HEK293T (cell line): ENCODE results near the gene RAB7B.

Source experiments
- ARNT ChIP-seq: fragments of 450-650 bp; IDR thresholded peaks from 2 replicates; pipeline ENCODE4 v1.6.1; 2017; ENCODE audit warnings: mild to moderate bottlenecking
- BHLHE40 ChIP-seq: fragments of 450-650 bp; IDR thresholded peaks from 2 replicates; pipeline ENCODE4 v1.6.1; 2016; ENCODE audit warnings: mild to moderate bottlenecking, moderate library complexity, borderline replicate concordance
- CTBP1 ChIP-seq: fragments of 450-650 bp; IDR thresholded peaks from 2 replicates; pipeline ENCODE4 v1.6.1; 2016; ENCODE audit warnings: borderline replicate concordance
- ELF4 ChIP-seq: fragments of 450-650 bp; IDR thresholded peaks from 2 replicates; pipeline ENCODE4 v1.6.1; 2017; ENCODE audit warnings: antibody characterized with exemption
- FOXA1 ChIP-seq: fragments of 450-650 bp; IDR thresholded peaks from 2 replicates; pipeline ENCODE4 v1.6.1; 2016; ENCODE audit warnings: mild to moderate bottlenecking
- FOXK2 ChIP-seq: fragments of 450-650 bp; IDR thresholded peaks from 2 replicates; pipeline ENCODE4 v1.6.1; 2016; ENCODE audit warnings: mild to moderate bottlenecking
- FOXM1 ChIP-seq: fragments of 450-650 bp; IDR thresholded peaks from 2 replicates; pipeline ENCODE4 v1.6.1; 2017; ENCODE audit warnings: mild to moderate bottlenecking, borderline replicate concordance
- L3MBTL2 ChIP-seq: fragments of 450-650 bp; conservative IDR thresholded peaks from 2 replicates; pipeline ENCODE4 v1.6.1; 2016; ENCODE audit warnings: mild to moderate bottlenecking
- NFRKB ChIP-seq: fragments of 450-650 bp; IDR thresholded peaks from 2 replicates; pipeline ENCODE4 v1.6.1; 2016; ENCODE audit warnings: mild to moderate bottlenecking, moderate library complexity
- PKNOX1 ChIP-seq: fragments of 450-650 bp; IDR thresholded peaks from 2 replicates; pipeline ENCODE4 v1.6.1; 2016
- SP1 ChIP-seq: fragments of 450-650 bp; IDR thresholded peaks from 2 replicates; pipeline ENCODE4 v1.6.1; 2017
- SUZ12 ChIP-seq: fragments of 450-650 bp; IDR thresholded peaks from 2 replicates; pipeline ENCODE4 v1.6.1; 2016; ENCODE audit warnings: mild to moderate bottlenecking
- ZNF384 ChIP-seq: fragments of 450-650 bp; IDR thresholded peaks from 2 replicates; pipeline ENCODE4 v1.6.1; 2016

- TF ChIP-seq SP1 (no peak), ARNT (no peak), PKNOX1 (no peak), SUZ12 (no peak), FOXM1 (no peak), CTBP1 (no peak), L3MBTL2 (no peak), ZNF384 (peak; percentile 83), FOXK2 (no peak), NFRKB (no peak), FOXA1 (no peak), ELF4 (no peak), BHLHE40 (no peak)
Observed at GRCh38 chr1:205939690-205940330, 63.4 kb downstream of the RAB7B start.
